ENCODE measurements around the gene EDARADD. TPM values are rescaled to one million over a fixed set of nuclear protein-coding genes. Genes with fewer than 3 reads are reported as not detected.

Gene EDARADD
- total and polyA plus RNA-seq, 11 donors = 0.35 to 2.9 (median 2.1) TPM

DNA sequence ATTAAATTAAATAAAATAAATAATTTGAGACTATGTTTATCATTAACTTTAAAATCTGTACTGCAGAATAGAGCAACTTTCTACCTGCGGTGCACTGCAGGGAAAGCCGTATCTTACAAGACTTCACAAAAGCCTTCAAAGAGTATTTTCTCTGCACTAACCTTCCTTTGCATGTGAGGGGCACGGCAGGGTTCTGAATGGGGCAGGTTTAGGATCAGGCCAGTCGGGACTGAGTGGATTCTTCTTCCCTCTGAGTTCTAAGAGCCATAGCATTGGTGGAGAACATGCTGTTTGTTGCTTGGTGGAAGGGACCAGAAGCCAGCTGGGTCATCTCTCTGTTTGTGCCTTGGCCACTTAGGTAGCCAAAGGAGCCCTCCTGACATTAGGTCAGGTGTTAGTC lies 74.5 kb downstream of the EDARADD start:
- H3K4me3 ChIP-seq = no peak overlapping the region
- DNase-seq (no peak), ATAC-seq (no peak)
- no peaks in the 10 kb centered on the region for H3K9me3 ChIP-seq
- H3K27me3 ChIP-seq = no peaks in the 10 kb centered on the region
- WGBS, 4 donors = 83 to 89% (median 88%) methylated on average over 4 of the region's 4 CpGs
- H3K36me3 ChIP-seq = no peaks in the 10 kb centered on the region
- H3K4me1 ChIP-seq = peaks cover 0 to 15% (median 3%) of the 10 kb centered on the region in 12 donors
- intact Hi-C loops (cut with DNase I) = no loop called here
- no peak overlapping the region for H3K27ac ChIP-seq
- TF ChIP-seq POLR2A (IDR thresholded peaks at IDR 0.05) = no peak
- TF ChIP-seq, protein P1, sequence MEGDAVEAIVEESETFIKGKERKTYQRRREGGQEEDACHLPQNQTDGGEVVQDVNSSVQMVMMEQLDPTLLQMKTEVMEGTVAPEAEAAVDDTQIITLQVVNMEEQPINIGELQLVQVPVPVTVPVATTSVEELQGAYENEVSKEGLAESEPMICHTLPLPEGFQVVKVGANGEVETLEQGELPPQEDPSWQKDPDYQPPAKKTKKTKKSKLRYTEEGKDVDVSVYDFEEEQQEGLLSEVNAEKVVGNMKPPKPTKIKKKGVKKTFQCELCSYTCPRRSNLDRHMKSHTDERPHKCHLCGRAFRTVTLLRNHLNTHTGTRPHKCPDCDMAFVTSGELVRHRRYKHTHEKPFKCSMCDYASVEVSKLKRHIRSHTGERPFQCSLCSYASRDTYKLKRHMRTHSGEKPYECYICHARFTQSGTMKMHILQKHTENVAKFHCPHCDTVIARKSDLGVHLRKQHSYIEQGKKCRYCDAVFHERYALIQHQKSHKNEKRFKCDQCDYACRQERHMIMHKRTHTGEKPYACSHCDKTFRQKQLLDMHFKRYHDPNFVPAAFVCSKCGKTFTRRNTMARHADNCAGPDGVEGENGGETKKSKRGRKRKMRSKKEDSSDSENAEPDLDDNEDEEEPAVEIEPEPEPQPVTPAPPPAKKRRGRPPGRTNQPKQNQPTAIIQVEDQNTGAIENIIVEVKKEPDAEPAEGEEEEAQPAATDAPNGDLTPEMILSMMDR (IDR thresholded peaks at IDR 0.05) = no peak

DNA sequence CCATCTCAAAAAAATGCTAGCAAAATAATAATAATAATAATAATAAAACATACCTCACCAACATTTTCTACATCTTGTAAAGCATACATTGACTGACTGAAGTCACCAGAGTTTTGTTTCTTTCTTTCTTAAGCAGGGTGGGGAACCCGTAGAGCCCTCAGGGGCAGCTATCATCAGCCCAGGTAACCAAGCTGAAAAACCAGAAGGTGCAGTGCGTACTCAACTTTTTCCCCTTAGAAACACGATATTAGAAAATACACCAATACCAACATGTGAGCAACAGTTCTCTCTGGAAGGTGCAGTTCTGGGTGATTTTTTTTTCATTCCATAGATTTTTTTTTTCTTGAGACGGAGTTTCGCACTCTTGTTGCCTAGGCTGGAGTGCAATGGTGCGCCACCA lies 75.4 kb downstream of the EDARADD start:
- no peaks in the 10 kb centered on the region for H3K27me3 ChIP-seq
- no peak overlapping the region for H3K27ac ChIP-seq
- TF ChIP-seq, protein P1 (IDR thresholded peaks at IDR 0.05) = no peak
- TF ChIP-seq POLR2A (IDR thresholded peaks at IDR 0.05) = no peak
- intact Hi-C loops (cut with DNase I) = no loop called here
- no peak overlapping the region for H3K4me3 ChIP-seq
- WGBS, 4 donors = 93 to 97% (median 94%) methylated on average over 6 of the region's 6 CpGs
- peaks cover 0 to 15% (median 3%) of the 10 kb centered on the region in 12 donors for H3K4me1 ChIP-seq
- no peak for DNase-seq
- no peak for ATAC-seq
- H3K36me3 ChIP-seq = no peaks in the 10 kb centered on the region
- H3K9me3 ChIP-seq = no peaks in the 10 kb centered on the region

DNA sequence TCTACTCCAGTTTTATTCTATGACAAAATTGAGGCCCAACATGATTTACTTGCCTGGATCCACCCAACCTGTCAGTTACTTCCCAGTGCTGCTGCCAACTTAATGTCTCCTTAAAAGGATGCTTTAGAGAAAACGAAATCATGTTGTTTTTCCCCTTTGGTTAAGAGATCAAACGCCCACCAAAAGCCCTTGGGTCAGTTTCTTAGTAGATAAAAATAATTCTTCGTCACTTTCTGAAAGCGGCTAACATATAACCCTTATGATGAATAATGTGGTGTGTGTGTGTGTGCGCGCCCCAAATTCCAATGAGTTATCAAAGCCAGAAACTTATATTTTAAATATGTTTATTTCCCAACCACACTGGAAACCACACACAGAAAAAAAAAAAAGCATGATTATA lies 77.0 kb downstream of the EDARADD start:
- Histone ChIP-seq H3K36me3 (no peaks in the 10 kb centered on the region), H3K27me3 (no peaks in the 10 kb centered on the region), H3K4me1 (peaks cover 0 to 15% (median 3%) of the 10 kb centered on the region in 12 donors), H3K9me3 (no peaks in the 10 kb centered on the region), H3K27ac (no peak overlapping the region), H3K4me3 (no peak overlapping the region)
- 87 to 88% (median 87%) methylated on average over 6 of the region's 6 CpGs for WGBS, 4 donors
- no peak for TF ChIP-seq POLR2A (IDR thresholded peaks at IDR 0.05)
- TF ChIP-seq, protein P1 (IDR thresholded peaks at IDR 0.05) = no peak
- intact Hi-C loops (cut with DNase I) = no loop called here
- DNase-seq (no peak), ATAC-seq (no peak)

DNA sequence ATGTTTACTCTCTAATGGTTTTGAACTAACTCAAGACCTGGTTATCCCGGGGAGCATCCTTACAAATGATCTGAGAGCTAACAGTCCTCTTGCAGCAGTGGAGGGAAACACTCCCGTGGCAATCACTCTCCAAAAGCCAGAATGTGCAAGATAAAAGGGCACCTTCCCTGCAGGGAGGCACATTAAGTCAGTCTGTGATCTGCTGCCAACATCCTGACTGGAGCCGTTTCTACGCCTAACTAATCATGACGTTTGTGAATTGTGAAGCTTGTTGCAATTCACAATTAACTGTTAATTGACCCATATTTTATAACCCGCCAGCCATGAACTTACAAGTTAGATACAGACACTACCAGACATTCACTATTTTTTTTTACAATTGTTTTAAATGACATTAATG lies 77.6 kb downstream of the EDARADD start:
- H3K9me3 ChIP-seq = no peaks in the 10 kb centered on the region
- 13 to 20% (median 15%) methylated on average over 6 of the region's 6 CpGs for WGBS, 4 donors
- TF ChIP-seq POLR2A (IDR thresholded peaks at IDR 0.05) = no peak
- TF ChIP-seq, protein P1 (IDR thresholded peaks at IDR 0.05) = no peak
- no peak overlapping the region for H3K27ac ChIP-seq
- ATAC-seq (peak in 2 of 4 donors; percentile 52 to 58), DNase-seq (no peak)
- no peaks in the 10 kb centered on the region for H3K36me3 ChIP-seq
- H3K27me3 ChIP-seq = no peaks in the 10 kb centered on the region
- peaks cover 0 to 15% (median 3%) of the 10 kb centered on the region in 12 donors for H3K4me1 ChIP-seq
- intact Hi-C loops (cut with DNase I) = no loop called here
- H3K4me3 ChIP-seq = no peak overlapping the region
